NCI-H510A treated with DMSO at 0.1 percent for 48 hours (cell line): ENCODE measurements around the gene IGF1.

ENCODE experiments used
- DNase-seq: peaks from one replicate; lab custom pipeline; 2025; lab: John Stamatoyannopoulos, UW

Gene IGF1

DNA sequence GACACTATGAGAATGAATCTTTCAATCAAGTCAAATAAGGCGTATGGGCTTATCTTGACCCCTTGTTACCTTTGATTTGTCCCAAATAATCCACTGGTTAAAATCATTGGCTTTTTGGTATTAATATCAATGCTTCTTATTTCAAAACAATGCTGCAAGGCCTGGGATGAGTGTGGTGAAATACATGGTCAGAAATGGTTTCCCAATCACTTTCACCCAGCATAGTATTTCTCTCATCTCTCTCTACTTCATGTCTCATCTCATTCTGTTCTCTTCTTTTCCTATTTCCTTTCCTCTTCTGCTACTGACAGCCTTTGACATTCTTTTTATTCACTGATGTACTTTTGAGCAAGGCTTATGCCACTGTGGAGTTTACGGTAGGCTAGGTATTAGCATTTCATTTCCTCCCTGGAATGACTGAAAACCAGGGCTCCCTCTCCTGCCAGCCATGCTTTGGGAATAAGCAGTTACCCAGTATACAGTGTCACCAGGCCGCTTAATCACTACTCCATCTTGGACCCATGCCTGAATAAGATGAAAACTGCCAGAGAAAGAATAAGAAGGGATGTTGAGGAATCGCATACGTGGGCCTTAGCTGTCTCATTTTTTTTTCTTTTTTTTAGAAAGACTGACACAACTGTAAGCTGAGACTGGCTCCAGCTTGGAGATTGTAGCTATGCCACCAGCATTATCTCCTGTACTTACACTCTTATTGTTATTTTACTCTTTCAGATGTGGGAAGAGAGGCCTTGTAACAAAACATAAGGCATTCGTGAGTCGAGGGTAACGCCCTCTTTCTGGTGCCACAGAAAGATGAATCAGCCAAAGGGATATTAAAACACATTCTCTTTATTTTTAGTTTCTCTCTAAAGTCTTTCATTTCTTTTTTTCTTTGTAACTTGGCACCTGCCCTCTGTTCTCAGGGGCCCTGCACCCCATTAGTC lies 53.5 kb downstream of the IGF1 start:
- no peak for DNase-seq

DNA sequence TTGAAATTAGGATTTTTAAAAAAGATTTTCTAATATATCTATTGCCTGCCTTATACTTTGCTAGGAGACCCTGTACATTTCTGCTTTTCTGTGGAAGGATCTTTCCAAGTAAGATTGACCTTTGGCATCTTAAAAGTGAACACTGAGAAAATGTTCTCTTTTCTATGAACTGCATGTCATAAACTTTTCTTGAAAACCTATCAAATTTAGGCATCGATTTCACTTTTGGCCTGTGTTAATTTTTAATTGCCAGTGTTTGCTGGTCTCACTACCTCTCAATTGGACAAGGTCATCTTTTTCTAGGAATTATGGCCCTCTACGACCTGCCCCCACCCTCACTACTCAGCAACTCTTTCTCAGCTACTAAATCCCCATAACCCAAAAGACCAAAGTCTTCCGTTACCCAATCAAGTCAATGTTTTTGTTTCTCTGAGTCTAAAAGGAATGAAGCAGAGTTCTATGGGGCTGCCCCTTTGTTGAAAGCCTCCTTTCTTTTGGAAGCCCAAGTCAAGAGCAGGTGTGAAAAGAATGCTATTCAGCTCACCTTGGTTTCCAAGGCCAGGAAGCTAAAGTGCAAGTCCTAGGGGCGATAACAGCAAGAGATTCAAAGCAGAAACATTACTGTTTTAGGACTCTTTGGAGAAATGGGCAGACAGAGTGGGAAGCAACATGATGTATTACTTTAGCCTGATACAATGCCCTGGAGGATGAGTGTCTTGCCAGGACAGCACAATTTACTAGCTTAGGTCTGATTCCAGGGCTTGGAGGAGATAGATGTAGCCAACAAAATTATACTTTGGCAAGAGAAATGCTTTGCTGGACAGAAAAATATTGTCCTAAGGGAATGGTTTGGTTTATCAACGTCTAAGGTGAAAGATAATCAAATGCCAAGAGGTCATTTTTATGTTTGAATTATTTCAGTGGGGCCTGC lies 55.0 kb downstream of the IGF1 start:
- DNase-seq = no peak

DNA sequence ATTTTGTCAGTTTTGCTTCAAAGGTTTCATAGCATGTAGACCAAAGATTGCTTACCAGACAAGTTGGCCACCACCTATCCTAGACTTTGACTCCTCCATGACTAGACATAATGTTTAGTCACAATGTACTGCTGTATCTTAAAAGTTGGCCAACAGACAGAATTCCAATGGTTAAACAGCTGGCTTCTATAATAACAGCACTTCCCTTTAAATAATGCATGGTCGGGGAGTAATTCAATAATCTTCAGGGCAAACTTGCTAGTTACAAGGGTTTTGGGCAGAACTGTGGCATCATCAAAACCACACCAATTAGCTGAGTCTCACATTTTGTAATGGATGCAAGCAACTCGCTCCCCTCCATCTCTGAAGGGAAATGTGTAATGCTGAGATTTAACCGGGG lies 56.9 kb downstream of the IGF1 start:
- DNase-seq = no peak

DNA sequence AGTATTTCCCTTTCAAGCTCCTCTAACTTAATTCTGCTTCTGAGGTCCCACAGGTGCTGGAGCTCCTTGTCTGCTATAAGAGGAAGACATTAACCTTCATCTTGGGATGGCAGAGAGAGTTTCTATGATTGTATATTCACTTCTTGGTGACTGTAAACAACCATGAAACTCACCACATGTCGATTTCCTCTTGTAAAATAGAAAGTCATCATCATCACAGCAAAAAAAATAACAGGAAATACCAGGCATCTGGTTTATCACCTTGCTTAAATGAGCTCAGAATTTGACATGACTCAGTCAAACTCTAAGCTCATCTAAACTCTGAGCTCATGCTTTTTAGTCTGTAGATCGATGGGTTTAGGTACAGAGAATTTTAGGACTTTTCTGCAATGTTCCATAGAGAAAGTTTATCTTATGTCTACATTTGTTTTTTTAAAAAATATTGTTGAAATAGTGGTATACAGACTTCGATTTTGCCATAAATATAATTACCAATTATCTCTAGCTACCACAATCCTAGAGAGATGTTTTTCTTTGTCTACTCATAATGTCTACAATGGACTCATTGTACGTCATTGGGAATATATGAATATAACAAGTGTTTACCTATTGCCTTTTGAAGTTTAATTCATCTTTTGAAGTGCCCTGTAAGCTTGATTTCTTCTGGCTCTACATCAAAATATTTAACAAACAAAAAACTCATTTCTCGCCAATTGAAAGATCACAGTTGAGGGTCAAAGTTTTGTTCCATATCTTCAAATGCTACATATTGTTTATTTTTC lies 58.4 kb downstream of the IGF1 start:
- DNase-seq = peak; percentile 46

DNA sequence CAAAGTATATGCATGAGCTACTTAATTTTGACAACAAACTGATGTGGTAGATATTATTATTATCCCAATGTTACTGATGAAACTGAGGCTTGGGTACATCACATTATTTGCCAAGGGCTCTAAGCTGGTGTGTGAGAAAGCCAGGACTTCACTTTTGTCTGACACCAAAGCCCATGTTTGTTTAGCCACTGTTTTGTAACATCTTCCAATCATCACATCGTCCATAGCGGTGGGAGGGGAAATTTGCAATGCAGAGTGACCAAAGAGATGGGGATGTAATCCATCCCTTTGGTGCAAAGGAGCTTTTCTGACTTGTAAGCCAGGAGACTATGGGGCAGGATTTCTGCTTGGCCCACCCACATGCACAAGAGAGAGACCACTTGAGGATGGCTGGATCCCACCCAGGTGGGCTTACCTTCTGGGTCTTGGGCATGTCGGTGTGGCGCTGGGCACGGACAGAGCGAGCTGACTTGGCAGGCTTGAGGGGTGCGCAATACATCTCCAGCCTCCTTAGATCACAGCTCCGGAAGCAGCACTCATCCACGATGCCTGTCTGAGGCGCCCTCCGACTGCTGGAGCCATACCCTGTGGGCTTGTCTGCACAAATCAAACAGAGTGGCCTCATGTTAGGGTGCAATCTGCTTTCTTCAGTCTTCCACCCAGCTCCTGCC lies 61.1 kb downstream of the IGF1 start:
- DNase-seq = no peak

DNA sequence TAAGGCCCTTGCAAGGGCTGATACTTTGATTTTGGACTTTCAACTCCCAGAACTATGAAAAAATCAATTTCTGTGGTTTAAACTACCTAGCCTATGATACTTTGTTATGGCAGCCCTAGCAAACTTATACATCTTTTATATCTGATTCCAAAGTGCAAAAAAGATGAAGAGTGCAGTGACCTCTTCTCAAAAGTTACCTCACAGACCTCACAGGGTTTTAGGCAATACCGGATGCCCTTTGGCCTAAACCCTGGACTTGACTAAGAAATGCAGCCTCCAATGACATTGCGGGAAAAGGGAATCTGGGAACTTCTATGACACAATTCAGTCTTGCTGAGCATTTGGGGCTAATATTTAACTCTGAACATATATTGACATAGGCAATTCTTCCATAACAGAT lies 63.3 kb downstream of the IGF1 start:
- no peak for DNase-seq

DNA sequence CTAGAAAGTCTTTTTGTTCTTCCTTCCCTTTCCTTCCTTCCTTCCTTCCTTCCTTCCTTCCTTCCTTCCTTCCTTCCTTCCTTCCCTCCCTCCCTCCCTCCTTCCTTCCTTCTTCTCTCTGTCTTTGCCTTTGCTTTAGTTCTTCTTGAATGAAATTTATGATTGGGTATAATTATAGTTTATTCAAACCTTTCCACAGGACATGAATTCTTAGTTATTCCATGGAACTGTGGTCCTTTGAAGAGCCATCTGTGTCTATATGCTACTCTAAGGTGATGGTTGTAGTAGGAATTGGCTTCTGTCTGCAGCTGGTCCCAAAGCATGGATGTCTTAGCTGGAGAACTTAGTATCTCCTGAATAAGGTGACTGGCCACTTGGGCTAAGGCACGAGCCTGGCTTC lies 64.8 kb downstream of the IGF1 start:
- DNase-seq = no peak

DNA sequence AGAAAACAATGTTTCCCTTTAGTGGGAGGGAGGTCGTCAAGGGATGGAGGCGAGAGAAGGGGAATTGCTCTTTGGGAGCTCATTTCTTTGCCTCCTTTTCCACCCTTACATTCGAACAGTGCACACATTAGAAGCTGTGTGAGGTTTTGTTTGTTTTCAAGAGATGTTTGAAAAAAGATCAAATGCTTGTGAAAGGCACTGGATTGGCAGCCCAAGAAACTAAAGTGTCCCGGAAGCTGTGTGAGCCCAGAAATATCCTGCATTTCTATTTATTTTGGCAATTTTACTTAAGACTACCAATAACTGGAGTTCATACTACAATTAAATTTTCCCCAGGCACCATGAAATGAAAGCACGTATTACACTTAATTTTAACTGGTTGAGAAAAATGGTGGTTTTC lies 67.0 kb downstream of the IGF1 start:
- DNase-seq = no peak

DNA sequence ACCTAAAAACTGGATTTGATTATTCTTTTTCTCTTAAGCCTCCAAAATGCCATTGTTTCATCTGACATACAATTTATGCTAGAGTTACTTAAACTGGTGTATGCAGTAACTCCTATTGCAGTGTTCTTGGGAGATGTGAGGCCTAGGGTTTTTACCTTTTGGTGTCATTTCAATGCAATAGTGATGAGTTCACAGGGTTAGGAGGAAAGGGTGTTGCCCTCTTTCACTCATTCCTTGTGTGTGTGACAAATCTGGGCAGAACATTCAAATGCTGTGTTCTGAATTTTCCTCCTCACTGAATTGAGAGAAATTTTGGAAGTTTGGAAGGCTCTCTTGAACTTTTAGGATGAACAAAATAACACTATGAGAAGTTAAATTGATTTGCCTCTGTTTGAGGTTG lies 69.9 kb downstream of the IGF1 start:
- no peak for DNase-seq

DNA sequence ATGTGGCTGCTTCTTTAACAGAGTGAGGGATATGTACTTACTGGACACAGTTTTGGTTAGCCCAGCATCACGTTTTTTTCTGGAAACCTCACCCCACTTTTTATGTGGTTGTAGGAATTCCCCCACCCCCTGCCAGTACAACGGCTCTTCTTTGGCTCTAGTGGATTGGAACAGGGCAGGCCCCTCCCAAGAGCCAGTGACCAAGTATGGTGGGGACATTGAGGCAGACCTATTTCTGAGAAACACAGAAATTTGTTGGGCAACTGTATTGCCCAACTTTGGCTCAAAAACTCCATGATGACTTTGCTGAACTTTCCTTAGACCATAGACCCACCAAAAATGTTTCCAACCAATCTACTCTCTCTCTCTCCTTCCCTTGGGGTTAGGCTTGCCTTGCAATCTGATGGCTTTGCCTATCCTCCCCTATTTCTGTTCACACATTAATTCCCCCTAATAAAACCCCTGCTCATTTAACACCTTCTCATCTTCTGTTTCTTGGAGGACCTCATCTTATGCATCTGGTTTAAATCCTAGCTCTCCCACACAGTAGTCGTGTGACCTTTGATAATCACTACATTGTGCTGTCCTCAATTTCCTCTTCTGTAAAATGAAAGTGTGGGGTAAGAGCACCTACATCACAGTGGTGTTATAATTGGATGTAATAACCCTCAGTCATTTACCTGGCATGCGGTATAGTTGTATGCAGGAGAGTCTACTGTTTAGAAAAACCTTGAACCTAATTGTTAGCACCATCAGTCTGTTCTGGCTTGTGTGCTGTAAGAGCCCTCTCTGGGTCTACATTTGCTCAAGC lies 71.7 kb downstream of the IGF1 start:
- DNase-seq = no peak

DNA sequence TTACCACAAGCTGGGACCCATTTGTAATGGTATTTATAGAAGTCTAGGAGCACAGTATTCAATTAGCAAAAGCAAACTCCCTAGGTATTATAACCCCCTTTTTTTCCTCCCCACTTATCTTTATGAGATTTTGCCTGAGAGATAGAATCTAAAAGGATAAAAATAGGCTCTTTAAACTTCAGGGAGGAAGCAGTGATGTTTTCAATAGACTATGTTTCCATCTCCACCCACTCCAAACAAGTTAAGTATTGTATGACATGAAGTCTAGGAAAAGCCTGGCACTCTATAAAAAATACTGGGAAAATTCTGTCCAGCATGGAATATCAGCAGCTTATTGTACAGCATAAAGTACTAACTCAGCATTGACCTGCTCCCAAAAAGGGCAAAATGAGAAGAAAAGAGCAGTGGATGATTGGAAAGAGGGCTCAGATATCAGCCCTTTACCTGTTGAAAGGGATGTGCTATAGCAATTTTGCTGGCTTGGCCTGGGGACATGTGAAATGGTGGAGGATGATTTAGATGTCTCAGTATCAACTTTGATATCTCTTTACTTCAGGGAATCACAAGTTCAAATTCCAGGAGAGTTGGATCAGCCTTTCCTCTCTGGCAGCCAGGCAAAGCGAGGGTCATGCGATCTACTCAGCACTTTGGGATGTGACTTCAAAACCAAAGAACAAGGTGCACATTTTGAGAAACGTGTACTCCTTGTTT lies 72.4 kb downstream of the IGF1 start:
- DNase-seq = no peak

DNA sequence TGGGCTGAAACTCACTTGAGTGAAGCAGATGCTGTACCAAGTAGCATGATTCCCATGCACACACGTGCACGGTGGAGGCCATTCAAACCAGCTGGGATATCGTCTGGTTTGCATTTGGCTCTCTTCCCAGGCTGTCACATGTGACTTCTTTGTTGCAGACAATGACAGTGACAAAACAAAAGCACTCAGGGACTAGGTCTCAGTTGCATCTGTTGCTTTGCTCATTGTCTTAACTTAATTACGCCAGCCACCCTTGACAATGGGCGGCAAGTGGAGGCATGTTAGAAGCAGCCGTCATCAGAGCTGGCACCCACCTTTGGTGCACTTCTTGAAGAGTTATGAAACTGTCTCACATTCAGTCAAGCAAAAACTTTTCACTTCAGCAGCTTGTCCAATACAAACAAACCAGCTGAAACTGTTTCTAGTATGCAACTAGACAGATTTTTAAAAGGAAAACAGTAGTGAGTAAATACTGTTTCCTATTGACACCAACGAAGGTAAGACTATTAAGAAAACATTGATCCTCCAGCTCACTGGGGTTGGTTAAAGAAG lies 74.3 kb downstream of the IGF1 start:
- DNase-seq = peak; percentile 93

DNA sequence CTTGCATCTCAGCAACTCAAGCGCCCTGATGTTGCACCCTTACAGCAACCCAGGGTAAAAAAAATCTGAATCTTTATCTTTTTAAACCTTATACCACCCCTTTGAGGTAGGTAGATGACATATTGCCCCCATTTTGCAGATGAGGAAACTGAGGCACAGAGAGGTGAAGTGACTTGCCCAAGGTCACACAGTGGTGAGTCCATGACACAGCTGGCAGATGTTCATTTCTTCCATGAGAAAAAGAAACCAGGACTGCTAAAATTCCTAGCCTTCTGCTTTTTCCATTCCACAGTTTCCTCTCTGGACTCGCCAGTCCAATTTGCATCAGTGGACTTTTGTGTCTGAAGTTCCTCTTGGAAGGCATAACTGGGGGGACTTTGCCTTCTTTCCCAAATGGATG lies 79.3 kb downstream of the IGF1 start:
- DNase-seq = no peak

DNA sequence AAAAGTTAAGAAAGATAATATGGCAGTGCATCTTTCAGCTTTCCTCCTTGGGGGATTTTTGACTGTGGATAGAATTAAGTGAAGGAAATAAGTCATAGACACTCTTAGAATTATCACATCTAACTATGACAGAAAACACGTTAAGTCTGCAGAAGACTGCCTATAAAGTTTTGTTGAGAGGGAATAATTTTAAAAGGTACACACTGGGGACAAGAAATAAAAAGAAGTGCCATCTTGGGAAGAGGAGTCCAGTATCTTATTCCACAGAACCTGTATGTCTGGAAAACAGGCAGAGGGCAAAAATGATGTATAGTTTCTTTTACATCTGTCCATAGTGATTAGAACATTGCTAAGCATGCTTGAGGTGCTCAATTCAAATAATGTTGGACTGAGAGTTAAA lies 80.7 kb downstream of the IGF1 start:
- no peak for DNase-seq

DNA sequence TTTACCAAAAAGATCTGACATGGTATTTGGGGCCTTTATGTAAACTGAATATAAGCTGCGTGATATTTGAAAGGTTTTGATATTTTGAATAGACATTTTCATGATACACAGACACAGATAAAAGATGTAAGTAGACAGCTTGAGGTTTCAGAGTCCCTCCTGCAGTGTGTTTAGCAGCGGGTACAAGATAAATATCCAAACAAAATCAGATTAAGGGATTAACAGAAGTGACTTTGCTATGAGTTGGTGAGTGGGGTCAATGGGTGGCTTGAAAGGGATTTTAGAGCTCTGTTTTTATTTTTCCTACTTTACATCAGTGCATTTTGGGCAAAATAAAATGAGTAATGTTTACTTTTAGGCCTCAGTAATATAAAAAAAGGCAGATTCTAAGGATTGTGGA lies 84.1 kb downstream of the IGF1 start:
- no peak for DNase-seq

DNA sequence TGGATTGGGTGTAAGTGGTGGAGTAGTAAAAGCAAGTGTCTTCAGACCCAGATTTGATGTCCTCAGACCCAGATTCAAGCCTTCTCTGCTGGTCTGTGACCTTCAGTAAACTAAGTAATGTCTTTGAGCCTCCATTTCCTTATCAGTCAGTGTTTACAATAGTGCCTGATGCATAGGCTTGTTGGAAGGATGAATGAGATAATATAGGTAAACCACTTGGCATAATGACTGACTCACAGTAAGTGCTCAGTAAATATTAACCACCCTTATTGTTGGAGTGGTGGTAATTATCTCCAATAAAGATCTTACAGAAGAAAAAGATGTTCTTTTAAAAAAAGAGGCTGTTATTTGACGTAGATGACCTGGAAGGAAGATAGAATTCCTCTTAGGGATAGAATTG lies 86.2 kb downstream of the IGF1 start:
- DNase-seq = peak; percentile 65

DNA sequence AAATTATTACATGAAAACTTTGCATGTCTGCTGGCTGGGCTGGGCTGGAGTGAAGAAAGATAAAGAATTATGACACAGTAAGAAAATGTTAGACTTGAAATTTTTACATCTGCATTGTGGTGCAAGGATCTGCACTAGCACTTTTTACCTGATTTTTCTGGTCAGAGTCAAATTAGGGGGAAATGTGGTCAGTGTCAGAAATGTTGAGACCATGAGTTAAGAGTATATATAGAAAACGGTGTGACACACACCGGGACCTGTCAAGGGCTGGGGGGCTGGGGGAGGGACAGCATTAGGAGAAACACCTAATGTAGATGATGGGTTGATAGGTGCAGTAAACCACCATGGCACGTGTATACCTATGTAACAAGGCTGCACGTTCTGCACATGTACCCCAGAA lies 90.3 kb downstream of the IGF1 start:
- no peak for DNase-seq

DNA sequence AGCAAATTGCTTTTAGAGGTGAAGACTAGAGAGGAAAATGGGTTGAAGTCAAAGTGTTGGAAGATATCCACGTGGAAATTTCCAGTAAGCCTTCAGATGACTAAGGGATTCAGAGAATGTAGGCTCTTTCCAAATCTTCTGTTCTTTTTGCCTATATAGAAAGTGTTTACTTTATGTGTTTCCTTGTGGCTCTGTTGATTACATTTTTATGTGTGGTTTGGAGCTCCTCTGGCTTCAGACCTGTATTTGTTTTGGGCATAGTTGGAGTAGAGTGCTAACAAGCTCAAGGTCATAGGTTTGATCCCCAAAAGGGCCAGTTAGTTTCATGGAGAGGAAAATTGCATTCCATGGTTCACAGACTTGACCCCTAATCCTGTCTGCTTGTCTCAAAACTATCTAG lies 91.9 kb downstream of the IGF1 start:
- no peak for DNase-seq

DNA sequence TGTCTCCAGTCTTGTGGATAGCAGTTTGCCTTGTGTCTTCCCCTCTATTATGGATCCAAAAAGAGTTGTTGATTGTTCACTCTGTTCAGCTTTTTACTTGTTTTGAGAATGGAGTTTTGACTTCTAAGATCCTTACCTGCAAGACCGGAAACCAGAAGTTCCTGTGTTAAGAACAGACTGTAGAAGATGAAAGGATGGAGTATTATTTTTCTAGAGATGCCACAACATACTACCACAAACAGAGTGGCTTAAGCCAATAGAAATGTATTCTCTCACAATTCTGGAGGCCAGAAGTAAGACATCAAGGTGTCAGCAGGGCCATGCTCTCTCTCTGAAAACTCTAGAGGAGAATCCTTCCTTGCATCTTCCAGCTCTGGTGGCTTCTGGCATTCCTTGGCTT lies 95.0 kb downstream of the IGF1 start:
- no peak for DNase-seq
